ENCODE measurements around the gene KCTD10.

KCTD10 gene

DNA sequence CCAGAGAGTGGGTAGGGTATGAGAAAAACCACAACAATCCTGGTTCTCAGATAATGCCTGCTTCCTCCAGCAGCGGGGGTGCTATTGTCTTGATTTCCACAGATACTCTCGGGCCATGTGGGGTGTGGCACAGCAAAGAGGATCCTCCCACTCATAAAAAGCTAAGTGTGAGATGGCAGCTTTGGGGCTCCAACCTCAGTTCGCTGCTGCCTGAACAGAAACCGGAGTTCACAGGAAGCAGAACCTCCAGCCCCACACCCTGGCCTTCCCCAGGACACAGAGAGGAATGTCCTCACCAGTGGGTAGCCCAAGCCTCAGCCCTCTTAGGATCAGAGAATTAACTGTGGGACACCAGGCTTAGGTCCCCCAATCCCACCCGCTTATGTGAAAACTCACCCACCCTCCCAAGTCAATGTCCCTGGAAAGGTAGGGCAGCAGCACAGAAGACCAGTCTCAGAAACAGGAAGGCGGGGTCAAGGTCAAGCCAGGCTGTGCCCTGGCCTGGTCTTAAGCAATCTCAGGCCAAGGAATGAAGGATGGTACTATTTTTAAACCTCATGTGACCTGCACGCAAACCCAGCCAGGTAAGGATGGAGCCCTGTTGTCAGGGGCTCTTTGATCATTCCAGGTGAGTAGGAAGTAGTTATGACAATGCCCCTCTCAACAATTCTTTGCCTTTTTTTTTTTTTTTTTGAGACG is 9.0 kb downstream of the KCTD10 start:
- peaks cover 47 to 50% of the 10 kb centered on the region in 2 experiments for H3K4me1 ChIP-seq (ENCODE audit: control insufficient read depth in 1 of 2, insufficient read depth in 2 of 2, low read length in 2 of 2)
- H2AK5ac ChIP-seq (ENCODE audit: low read length): no peak overlapping the region
- H4K91ac ChIP-seq (ENCODE audit: low read depth, low read length): peak overlapping the region; percentile 11
- WGBS (ENCODE audit: extremely low coverage, insufficient coverage, insufficient read length): no CpG with 5 or more reads among the region's 8 CpGs
- peak overlapping the region; percentile 2 for H4K8ac ChIP-seq (ENCODE audit: low read depth, low read length)
- peaks cover 40 to 60% of the 10 kb centered on the region in 2 experiments for H3K36me3 ChIP-seq (ENCODE audit: control insufficient read depth in 1 of 2, insufficient read depth in 2 of 2, low read length in 2 of 2)
- H3K4me2 ChIP-seq (ENCODE audit: low read length): no peak overlapping the region
- no peak overlapping the region for H2BK120ac ChIP-seq (ENCODE audit: insufficient read depth, low read length, poor library complexity)
- no peak overlapping the region for H4K12ac ChIP-seq (ENCODE audit: low read depth, low read length)
- peaks cover 23% of the 10 kb centered on the region for H3K79me1 ChIP-seq (ENCODE audit: low read length)
- peak overlapping the region; percentile 35 for H3K14ac ChIP-seq (ENCODE audit: low read length)
- H3K9ac ChIP-seq (ENCODE audit: low read length): no peak overlapping the region
- DNase-seq: no peak
- H3K27me3 ChIP-seq (ENCODE audit: insufficient read depth, low read length): no peaks in the 10 kb centered on the region
- peak overlapping the region; percentile 46 for H3K4ac ChIP-seq (ENCODE audit: low read depth, low read length)
- peak overlapping the region; percentile 12 for H3K4me3 ChIP-seq (ENCODE audit: low read depth, low read length)
- H3K27ac ChIP-seq (ENCODE audit: low read depth, low read length): no peak overlapping the region
- H2AFZ ChIP-seq (ENCODE audit: insufficient read depth, low read length, poor library complexity): no peak overlapping the region
- peaks cover 38% of the 10 kb centered on the region for H3K79me2 ChIP-seq (ENCODE audit: control insufficient read depth, insufficient read depth, low read length, poor library complexity)
- H3K23ac ChIP-seq (ENCODE audit: low read length): no peak overlapping the region
- peak overlapping the region; percentile 27 for H3K18ac ChIP-seq (ENCODE audit: low read length)
- H2BK5ac ChIP-seq (ENCODE audit: low read depth, low read length, poor library complexity): peak overlapping the region; percentile 3
- H3K9me3 ChIP-seq (ENCODE audit: insufficient read depth, low read depth, low read length): no peaks in the 10 kb centered on the region
- H2BK12ac ChIP-seq (ENCODE audit: low read length): peak overlapping the region; percentile 6

DNA sequence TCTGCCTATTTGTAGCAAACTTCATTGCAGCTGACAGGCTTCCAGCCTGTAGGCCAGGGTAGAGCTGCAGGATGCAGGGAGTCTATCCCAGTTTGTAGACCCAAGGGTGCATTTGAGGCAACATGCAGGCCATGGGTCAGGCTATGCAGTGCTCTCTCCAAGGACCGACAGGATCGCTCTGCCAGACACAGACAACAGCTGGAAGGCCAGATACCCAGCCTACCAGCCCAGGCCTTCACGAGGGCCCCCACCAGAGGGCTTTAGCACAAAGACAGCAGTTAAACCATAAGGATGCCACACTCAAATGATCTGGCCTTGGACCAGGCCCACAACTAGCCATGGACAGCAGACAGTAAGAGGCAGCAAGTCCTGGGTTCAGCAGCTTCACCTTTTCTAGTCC is 10.3 kb downstream of the KCTD10 start:
- Histone ChIP-seq H3K9ac (ENCODE audit: low read length) (no peak overlapping the region), H3K4me2 (ENCODE audit: low read length) (no peak overlapping the region), H2BK5ac (ENCODE audit: low read depth, low read length, poor library complexity) (no peak overlapping the region), H3K4me1 (ENCODE audit: control insufficient read depth in 1 of 2, insufficient read depth in 2 of 2, low read length in 2 of 2) (peaks cover 56 to 58% of the 10 kb centered on the region in 2 experiments), H3K27ac (ENCODE audit: low read depth, low read length) (peak overlapping the region; percentile 7), H3K9me3 (ENCODE audit: insufficient read depth, low read depth, low read length) (no peaks in the 10 kb centered on the region), H3K18ac (ENCODE audit: low read length) (no peak overlapping the region), H3K4ac (ENCODE audit: low read depth, low read length) (peak overlapping the region; percentile 6), H3K14ac (ENCODE audit: low read length) (no peak overlapping the region), H2AK5ac (ENCODE audit: low read length) (no peak overlapping the region), H4K12ac (ENCODE audit: low read depth, low read length) (no peak overlapping the region), H3K79me2 (ENCODE audit: control insufficient read depth, insufficient read depth, low read length, poor library complexity) (peaks cover 37% of the 10 kb centered on the region), H4K8ac (ENCODE audit: low read depth, low read length) (no peak overlapping the region), H3K79me1 (ENCODE audit: low read length) (peaks cover 35% of the 10 kb centered on the region), H2BK120ac (ENCODE audit: insufficient read depth, low read length, poor library complexity) (no peak overlapping the region), H3K27me3 (ENCODE audit: insufficient read depth, low read length) (no peaks in the 10 kb centered on the region), H4K91ac (ENCODE audit: low read depth, low read length) (no peak overlapping the region), H3K4me3 (ENCODE audit: low read depth, low read length) (no peak overlapping the region), H2BK12ac (ENCODE audit: low read length) (no peak overlapping the region), H3K36me3 (ENCODE audit: control insufficient read depth in 1 of 2, insufficient read depth in 2 of 2, low read length in 2 of 2) (peaks cover 41 to 56% of the 10 kb centered on the region in 2 experiments), H3K23ac (ENCODE audit: low read length) (no peak overlapping the region), H2AFZ (ENCODE audit: insufficient read depth, low read length, poor library complexity) (no peak overlapping the region)
- no CpG with 5 or more reads among the region's 3 CpGs for WGBS (ENCODE audit: extremely low coverage, insufficient coverage, insufficient read length)
- no peak for DNase-seq

DNA sequence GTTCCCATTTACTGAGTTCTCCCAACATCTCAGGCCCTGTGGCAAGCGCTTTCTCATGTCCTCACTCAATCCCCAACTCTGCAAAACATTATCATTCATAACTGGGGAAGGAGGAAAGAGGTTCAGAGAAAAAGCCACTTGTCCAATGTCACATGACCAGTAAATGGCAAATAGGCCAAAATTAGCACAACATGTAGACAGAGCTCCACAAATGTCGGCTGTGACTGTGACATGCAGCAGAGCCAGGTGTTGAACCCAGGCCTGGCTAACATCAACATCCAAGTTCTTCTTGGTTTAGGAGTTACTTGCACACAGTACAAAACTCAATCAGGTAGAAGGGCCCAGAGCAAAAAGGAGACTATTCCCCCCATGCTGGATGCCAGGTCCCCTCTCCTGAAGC is 10.8 kb downstream of the KCTD10 start:
- no peak overlapping the region for H3K4me3 ChIP-seq (ENCODE audit: low read depth, low read length)
- no peak for DNase-seq
- H3K4ac ChIP-seq (ENCODE audit: low read depth, low read length): peak overlapping the region; percentile 35
- no peaks in the 10 kb centered on the region for H3K9me3 ChIP-seq (ENCODE audit: insufficient read depth, low read depth, low read length)
- H4K8ac ChIP-seq (ENCODE audit: low read depth, low read length): no peak overlapping the region
- peak overlapping the region; percentile 20 for H4K91ac ChIP-seq (ENCODE audit: low read depth, low read length)
- no peak overlapping the region for H4K12ac ChIP-seq (ENCODE audit: low read depth, low read length)
- H3K36me3 ChIP-seq (ENCODE audit: control insufficient read depth in 1 of 2, insufficient read depth in 2 of 2, low read length in 2 of 2): peaks cover 43 to 54% of the 10 kb centered on the region in 2 experiments
- H3K27ac ChIP-seq (ENCODE audit: low read depth, low read length): peak overlapping the region; percentile 7
- peaks cover 38% of the 10 kb centered on the region for H3K79me1 ChIP-seq (ENCODE audit: low read length)
- H3K4me1 ChIP-seq (ENCODE audit: control insufficient read depth in 1 of 2, insufficient read depth in 2 of 2, low read length in 2 of 2): peaks cover 61 to 62% of the 10 kb centered on the region in 2 experiments
- no peak overlapping the region for H2AK5ac ChIP-seq (ENCODE audit: low read length)
- WGBS (ENCODE audit: extremely low coverage, insufficient coverage, insufficient read length): no CpG with 5 or more reads among the region's 2 CpGs
- peaks cover 40% of the 10 kb centered on the region for H3K79me2 ChIP-seq (ENCODE audit: control insufficient read depth, insufficient read depth, low read length, poor library complexity)
- no peak overlapping the region for H3K14ac ChIP-seq (ENCODE audit: low read length)
- H3K18ac ChIP-seq (ENCODE audit: low read length): no peak overlapping the region
- peak overlapping the region; percentile 3 for H2AFZ ChIP-seq (ENCODE audit: insufficient read depth, low read length, poor library complexity)
- no peak overlapping the region for H2BK12ac ChIP-seq (ENCODE audit: low read length)
- H2BK5ac ChIP-seq (ENCODE audit: low read depth, low read length, poor library complexity): peak overlapping the region; percentile 25
- no peak overlapping the region for H3K23ac ChIP-seq (ENCODE audit: low read length)
- H3K9ac ChIP-seq (ENCODE audit: low read length): no peak overlapping the region
- no peaks in the 10 kb centered on the region for H3K27me3 ChIP-seq (ENCODE audit: insufficient read depth, low read length)
- no peak overlapping the region for H2BK120ac ChIP-seq (ENCODE audit: insufficient read depth, low read length, poor library complexity)
- no peak overlapping the region for H3K4me2 ChIP-seq (ENCODE audit: low read length)

DNA sequence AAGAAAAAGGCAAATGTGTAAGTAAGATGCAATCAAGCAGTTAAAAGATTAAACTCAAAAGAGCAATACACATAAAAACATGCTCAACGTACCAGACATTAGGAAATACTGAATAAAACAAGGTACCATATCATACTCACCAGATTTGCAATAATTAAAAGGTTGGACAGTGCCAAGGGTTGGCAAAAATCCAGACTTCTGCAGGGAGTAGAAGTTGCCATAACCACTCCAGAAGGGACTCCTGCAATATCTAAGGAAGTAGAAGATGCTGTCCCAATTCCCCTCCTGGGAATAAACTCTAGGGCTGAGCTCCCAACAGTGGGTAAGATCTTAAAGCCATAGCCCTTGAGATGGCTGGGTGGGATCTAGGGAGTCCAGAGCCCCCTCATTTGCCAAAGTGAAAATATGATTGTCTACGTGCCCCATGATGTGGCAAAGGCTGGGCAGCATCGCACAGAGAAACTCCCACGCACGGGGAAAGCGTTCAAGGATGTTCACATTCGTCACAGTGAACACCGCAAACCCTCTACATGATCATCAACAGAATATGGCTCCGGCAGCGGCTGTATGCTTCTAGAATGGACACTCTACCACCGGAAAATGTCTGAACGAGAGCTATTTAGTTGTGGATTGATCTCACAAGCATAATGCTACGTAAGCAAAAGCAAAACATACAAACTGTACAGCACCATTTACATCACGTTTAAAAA is 12.3 kb downstream of the KCTD10 start:
- peaks cover 42% of the 10 kb centered on the region for H3K79me2 ChIP-seq (ENCODE audit: control insufficient read depth, insufficient read depth, low read length, poor library complexity)
- H4K91ac ChIP-seq (ENCODE audit: low read depth, low read length): peak overlapping the region; percentile 20
- H3K4me1 ChIP-seq (ENCODE audit: control insufficient read depth in 1 of 2, insufficient read depth in 2 of 2, low read length in 2 of 2): peaks cover 75 to 76% of the 10 kb centered on the region in 2 experiments
- H3K27ac ChIP-seq (ENCODE audit: low read depth, low read length): peak overlapping the region; percentile 4
- no peak overlapping the region for H3K4me3 ChIP-seq (ENCODE audit: low read depth, low read length)
- H3K23ac ChIP-seq (ENCODE audit: low read length): no peak overlapping the region
- peak overlapping the region; percentile 16 for H3K14ac ChIP-seq (ENCODE audit: low read length)
- H3K18ac ChIP-seq (ENCODE audit: low read length): peak overlapping the region; percentile 26
- H3K79me1 ChIP-seq (ENCODE audit: low read length): peaks cover 51% of the 10 kb centered on the region
- no peak overlapping the region for H2AFZ ChIP-seq (ENCODE audit: insufficient read depth, low read length, poor library complexity)
- H2BK120ac ChIP-seq (ENCODE audit: insufficient read depth, low read length, poor library complexity): peak overlapping the region; percentile 56
- no peaks in the 10 kb centered on the region for H3K9me3 ChIP-seq (ENCODE audit: insufficient read depth, low read depth, low read length)
- H4K8ac ChIP-seq (ENCODE audit: low read depth, low read length): no peak overlapping the region
- H2AK5ac ChIP-seq (ENCODE audit: low read length): peak overlapping the region; percentile 24
- H3K4me2 ChIP-seq (ENCODE audit: low read length): no peak overlapping the region
- peak overlapping the region; percentile 20 for H2BK5ac ChIP-seq (ENCODE audit: low read depth, low read length, poor library complexity)
- no peak for DNase-seq
- H3K9ac ChIP-seq (ENCODE audit: low read length): no peak overlapping the region
- peak overlapping the region; percentile 42 for H2BK12ac ChIP-seq (ENCODE audit: low read length)
- H3K36me3 ChIP-seq (ENCODE audit: control insufficient read depth in 1 of 2, insufficient read depth in 2 of 2, low read length in 2 of 2): peaks cover 51 to 52% of the 10 kb centered on the region in 2 experiments
- no peaks in the 10 kb centered on the region for H3K27me3 ChIP-seq (ENCODE audit: insufficient read depth, low read length)
- H4K12ac ChIP-seq (ENCODE audit: low read depth, low read length): no peak overlapping the region
- peak overlapping the region; percentile 80 for H3K4ac ChIP-seq (ENCODE audit: low read depth, low read length)
- no CpG with 5 or more reads among the region's 14 CpGs for WGBS (ENCODE audit: extremely low coverage, insufficient coverage, insufficient read length)

Data from trophoblast cell (in vitro differentiated cells and primary cell).